GM06990 (cell line): ENCODE measurements around the gene WNT6.

Source experiments
- DNase-seq: peaks from one replicate; pipeline ENCODE4 v3.0.0-alpha.2; 2011; ENCODE audit not compliant: insufficient read length; ENCODE audit errors: extremely low read depth
- H3K27me3 ChIP-seq: replicated peaks from 2 replicates; pipeline ENCODE4 v1.6.0; 2011; ENCODE audit warnings: low read length; ENCODE audit not compliant: control insufficient read depth, insufficient read depth
- H3K36me3 ChIP-seq: 2 replicates; pipeline ENCODE4 v1.5.1; 2011; ENCODE audit warnings: low read length; ENCODE audit not compliant: control insufficient read depth, insufficient read depth
- H3K4me3 ChIP-seq: replicated peaks from 2 replicates; pipeline ENCODE4 v1.5.1; 2011; ENCODE audit warnings: low read depth, mild to moderate bottlenecking, control low read depth, low read length
- CTCF ChIP-seq: IDR thresholded peaks from 2 replicates; pipeline ENCODE4 v1.5.1; 2011; ENCODE audit warnings: low read length, control low read depth, mild to moderate bottlenecking, inconsistent platforms; ENCODE audit not compliant: insufficient read depth, poor library complexity, severe bottlenecking

The WNT6 gene

DNA sequence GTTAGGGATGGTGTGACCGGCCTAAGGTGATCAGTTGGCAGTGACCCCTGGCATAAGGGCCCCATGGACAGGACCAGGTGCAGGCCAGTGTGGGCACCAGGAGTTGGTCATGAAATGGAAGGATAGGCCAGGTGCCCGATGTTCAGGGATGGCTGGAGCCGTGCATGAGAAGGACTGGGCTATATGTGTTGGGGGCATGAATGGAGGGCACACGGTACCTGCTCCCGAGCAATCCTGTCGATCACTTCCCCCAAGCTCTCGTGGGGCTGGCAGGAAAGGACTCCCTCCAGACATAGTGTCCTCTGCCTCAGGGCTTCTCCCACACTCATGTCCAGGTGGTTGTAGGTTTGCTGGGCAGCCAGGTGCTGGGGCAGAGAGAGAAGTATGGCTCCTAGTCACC, 35.6 kb upstream of the WNT6 start:
- Histone ChIP-seq H3K4me3 (no peak overlapping the region), H3K36me3 (no peaks in the 10 kb centered on the region), H3K27me3 (no peaks in the 10 kb centered on the region; the same call in 1 of the 2 replicates)
- no peak for TF ChIP-seq CTCF
- no peak for DNase-seq

GRCh38 chr2:218826791-218827190, 32.8 kb upstream of the WNT6 start:
- no peaks in the 10 kb centered on the region; the same call in 1 of the 2 replicates for H3K27me3 ChIP-seq
- TF ChIP-seq CTCF: no peak
- DNase-seq: no peak
- H3K36me3 ChIP-seq: no peaks in the 10 kb centered on the region
- no peak overlapping the region for H3K4me3 ChIP-seq

DNA sequence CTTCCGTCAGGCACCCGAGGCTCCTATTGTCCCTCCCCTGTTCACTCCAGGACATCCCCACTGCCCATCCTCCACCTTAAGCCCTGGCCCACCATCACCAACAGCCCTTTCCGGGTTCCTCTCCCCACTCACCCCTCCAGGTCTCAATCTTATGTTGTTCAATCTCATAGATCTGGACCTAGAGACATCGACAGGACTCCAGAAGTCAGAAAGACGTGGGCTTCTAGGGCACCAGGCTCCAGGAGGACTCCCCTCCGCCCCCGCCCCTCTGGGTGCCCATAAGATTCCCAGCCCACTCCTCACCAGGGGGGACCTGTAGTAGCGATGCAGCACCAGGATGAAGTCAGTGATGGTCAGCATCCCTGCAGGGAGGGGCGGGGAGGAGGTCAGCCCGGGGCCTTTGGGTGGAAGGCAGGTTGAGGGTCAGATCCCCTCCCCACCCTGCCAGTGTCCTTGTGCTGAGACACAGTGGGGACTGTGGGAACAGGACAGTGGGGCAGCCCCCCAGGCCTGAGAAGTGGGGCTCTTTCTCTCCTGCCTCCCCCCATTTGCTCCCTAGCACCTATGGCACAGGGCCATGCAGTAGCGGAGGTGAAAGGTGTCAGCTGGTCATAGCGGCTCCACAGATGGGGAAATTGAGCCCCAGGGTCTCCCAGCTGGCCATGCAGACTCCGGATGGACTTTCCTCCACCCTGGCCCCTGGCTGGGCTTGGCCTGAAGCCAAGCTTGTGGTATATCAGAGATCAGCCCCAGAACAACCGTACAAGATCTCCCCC, 31.7 kb upstream of the WNT6 start:
- Histone ChIP-seq H3K36me3 (no peaks in the 10 kb centered on the region), H3K27me3 (no peaks in the 10 kb centered on the region; the same call in 1 of the 2 replicates), H3K4me3 (no peak overlapping the region)
- no peak for TF ChIP-seq CTCF
- DNase-seq: no peak

DNA sequence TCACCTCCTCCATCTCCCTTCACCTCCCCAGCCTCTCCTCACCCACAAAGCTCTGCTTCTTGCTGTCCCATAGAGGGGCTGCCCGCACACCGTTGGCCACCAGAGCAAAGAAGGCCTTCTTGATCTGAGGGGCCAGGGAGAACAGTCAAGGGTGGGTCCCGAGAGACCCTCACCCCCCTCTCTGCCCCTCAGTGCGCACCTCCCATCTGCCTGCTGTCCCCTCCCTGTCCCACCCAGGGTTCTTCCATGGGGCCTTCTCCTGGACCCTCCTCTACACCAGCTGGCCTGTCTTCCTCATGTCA, 31.2 kb upstream of the WNT6 start:
- no peaks in the 10 kb centered on the region; the same call in none of the 2 replicates for H3K27me3 ChIP-seq
- no peak for DNase-seq
- no peaks in the 10 kb centered on the region for H3K36me3 ChIP-seq
- no peak for TF ChIP-seq CTCF
- no peak overlapping the region for H3K4me3 ChIP-seq

DNA sequence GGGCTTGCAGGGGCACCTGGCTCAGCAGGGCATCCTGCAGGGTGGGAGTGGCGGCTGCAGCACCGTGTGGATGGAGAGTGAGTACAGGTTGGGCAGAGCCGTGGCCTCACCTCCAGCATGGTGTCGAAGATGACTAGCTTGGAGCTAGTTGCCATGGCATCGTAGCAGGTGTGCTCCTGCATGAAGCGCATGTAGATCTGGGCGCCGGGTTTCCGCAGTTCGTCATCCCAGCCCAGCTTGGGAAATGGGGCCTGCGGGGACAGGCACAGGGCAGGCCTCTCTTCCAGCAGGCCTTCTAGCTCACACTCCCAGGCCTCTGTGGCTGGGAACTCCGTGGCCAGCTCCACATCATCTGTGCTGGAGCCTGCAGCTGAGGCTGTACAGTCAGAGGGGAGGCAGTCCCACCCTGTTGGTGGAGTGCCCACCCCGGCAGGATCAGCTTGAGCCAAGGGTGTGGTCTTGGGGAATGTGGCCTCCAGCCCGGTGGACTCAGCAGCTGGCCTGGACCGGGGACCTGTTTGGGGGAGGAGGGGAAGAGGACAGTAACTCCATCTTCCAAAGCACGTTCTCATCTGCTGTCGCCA, 29.6 kb upstream of the WNT6 start:
- H3K4me3 ChIP-seq: no peak overlapping the region
- no peak for TF ChIP-seq CTCF
- no peaks in the 10 kb centered on the region; the same call in none of the 2 replicates for H3K27me3 ChIP-seq
- H3K36me3 ChIP-seq: no peaks in the 10 kb centered on the region
- DNase-seq: no peak
